Nephron (organoid): ENCODE data around the gene FAM161B.
"Not testable (repeated sequence)": the region's sequence is repeated elsewhere in the genome, so short reads cannot be mapped to it uniquely, and the experiment has no call there.

Experiments used
- H3K27ac Mint-ChIP-seq, 3 experiments: 2 replicates each; pipeline ENCODE4 v1.8.0; 2020; ENCODE audit warnings: mixed read lengths in 3 of 3, mild to moderate bottlenecking in 2 of 3, moderate library complexity in 1 of 3
- H3K27me3 Mint-ChIP-seq: 2 replicates; pipeline ENCODE4 v1.8.0; 2021; ENCODE audit warnings: low read depth, mild to moderate bottlenecking, moderate library complexity, mixed read lengths
- H3K36me3 Mint-ChIP-seq: 2 replicates; pipeline ENCODE4 v1.8.0; 2020; ENCODE audit warnings: low read depth, mixed read lengths
- H3K4me1 Mint-ChIP-seq: 2 replicates; pipeline ENCODE4 v1.8.0; 2020; ENCODE audit warnings: mixed read lengths
- H3K4me3 Mint-ChIP-seq, 3 experiments: 2 replicates each; pipeline ENCODE4 v1.8.0; 2020; ENCODE audit warnings: mild to moderate bottlenecking in 3 of 3, mixed read lengths in 3 of 3, moderate library complexity in 2 of 3
- H3K9me3 Mint-ChIP-seq: 2 replicates; pipeline ENCODE4 v1.8.0; 2020; ENCODE audit warnings: mixed read lengths
- TF ChIP-seq, protein P1 (sequence below), 3 experiments: fragments of 200-600 bp; sonication (generic); IDR thresholded peaks; one replicate each; pipeline ENCODE4 v1.5.0; 2021; ENCODE audit warnings: antibody characterized with exemption in 3 of 3; ENCODE audit not compliant: unreplicated experiment in 3 of 3

Gene FAM161B

DNA sequence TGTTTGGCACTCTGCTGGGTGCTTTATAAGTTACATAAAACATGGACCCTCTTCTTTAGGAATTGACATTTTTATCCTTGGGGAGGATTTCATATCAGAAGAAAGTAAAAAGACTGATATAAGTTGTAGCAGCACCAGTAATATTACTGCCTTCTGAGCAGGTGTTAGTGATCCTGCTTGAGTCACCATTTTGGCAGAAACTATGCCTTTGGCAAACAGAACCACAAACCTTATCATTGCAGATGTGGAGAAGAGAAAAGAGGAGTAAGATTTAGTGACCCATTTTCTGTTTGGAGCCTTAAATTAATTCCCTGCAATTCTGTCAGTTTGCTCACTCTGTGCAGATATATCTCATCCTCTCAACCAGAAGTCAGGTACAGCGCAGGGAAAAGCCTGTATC is 40.2 kb downstream of the FAM161B start:
- H3K27me3 Mint-ChIP-seq = no peaks in the 10 kb centered on the region
- TF ChIP-seq, protein P1, sequence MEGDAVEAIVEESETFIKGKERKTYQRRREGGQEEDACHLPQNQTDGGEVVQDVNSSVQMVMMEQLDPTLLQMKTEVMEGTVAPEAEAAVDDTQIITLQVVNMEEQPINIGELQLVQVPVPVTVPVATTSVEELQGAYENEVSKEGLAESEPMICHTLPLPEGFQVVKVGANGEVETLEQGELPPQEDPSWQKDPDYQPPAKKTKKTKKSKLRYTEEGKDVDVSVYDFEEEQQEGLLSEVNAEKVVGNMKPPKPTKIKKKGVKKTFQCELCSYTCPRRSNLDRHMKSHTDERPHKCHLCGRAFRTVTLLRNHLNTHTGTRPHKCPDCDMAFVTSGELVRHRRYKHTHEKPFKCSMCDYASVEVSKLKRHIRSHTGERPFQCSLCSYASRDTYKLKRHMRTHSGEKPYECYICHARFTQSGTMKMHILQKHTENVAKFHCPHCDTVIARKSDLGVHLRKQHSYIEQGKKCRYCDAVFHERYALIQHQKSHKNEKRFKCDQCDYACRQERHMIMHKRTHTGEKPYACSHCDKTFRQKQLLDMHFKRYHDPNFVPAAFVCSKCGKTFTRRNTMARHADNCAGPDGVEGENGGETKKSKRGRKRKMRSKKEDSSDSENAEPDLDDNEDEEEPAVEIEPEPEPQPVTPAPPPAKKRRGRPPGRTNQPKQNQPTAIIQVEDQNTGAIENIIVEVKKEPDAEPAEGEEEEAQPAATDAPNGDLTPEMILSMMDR (IDR thresholded peaks at IDR 0.05; ENCODE audit: unreplicated experiment in 3 of 3) = no peak
- H3K36me3 Mint-ChIP-seq = peaks cover 83% of the 10 kb centered on the region
- peaks cover 3% of the 10 kb centered on the region for H3K9me3 Mint-ChIP-seq
- no peak overlapping the region for H3K4me3 Mint-ChIP-seq
- peak overlapping the region in 2 of 3 experiments; percentile 7 to 13 for H3K27ac Mint-ChIP-seq
- no peaks in the 10 kb centered on the region for H3K4me1 Mint-ChIP-seq

- Mint-ChIP-seq H3K36me3 (peaks cover 46% of the 10 kb centered on the region), H3K27ac (no peak overlapping the region), H3K4me1 (no peaks in the 10 kb centered on the region), H3K4me3 (no peak overlapping the region), H3K27me3 (no peaks in the 10 kb centered on the region), H3K9me3 (no peaks in the 10 kb centered on the region)
- TF ChIP-seq, protein P1 (IDR thresholded peaks at IDR 0.05; ENCODE audit: unreplicated experiment in 3 of 3) = no peak
Observed at GRCh38 chr14:73903028-73903427, 46.9 kb downstream of the FAM161B start.

DNA sequence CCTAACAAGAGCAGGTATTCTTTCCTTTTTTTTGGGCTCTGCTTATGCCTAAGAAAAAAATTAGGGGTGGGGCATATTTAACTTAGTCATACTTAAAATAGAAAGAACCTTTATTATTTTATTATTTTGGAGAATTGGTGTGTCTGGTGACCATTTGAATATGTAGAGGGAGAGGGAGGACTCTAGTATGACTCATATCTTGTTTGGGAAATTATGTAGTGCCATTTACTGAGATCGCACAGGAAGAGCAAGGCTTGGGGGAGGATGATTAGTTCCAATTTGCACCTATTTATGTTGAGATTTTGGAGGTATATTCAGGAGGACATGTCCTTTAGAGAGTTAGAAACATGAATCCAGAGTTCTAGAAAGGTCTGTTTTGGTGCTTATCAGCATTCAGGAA is 53.4 kb downstream of the FAM161B start:
- no peak overlapping the region for H3K27ac Mint-ChIP-seq
- H3K4me1 Mint-ChIP-seq = no peaks in the 10 kb centered on the region
- H3K27me3 Mint-ChIP-seq = no peaks in the 10 kb centered on the region
- peaks cover 51% of the 10 kb centered on the region for H3K36me3 Mint-ChIP-seq
- H3K9me3 Mint-ChIP-seq = no peaks in the 10 kb centered on the region
- H3K4me3 Mint-ChIP-seq = no peak overlapping the region
- TF ChIP-seq, protein P1 (IDR thresholded peaks at IDR 0.05; ENCODE audit: unreplicated experiment in 3 of 3) = no peak

- H3K27ac Mint-ChIP-seq = no peak overlapping the region
- TF ChIP-seq, protein P1 (IDR thresholded peaks at IDR 0.05; ENCODE audit: unreplicated experiment in 3 of 3) = no peak
- no peaks in the 10 kb centered on the region for H3K4me1 Mint-ChIP-seq
- H3K36me3 Mint-ChIP-seq = peaks cover 51% of the 10 kb centered on the region
- H3K4me3 Mint-ChIP-seq = no peak overlapping the region
- H3K27me3 Mint-ChIP-seq = no peaks in the 10 kb centered on the region
- no peaks in the 10 kb centered on the region for H3K9me3 Mint-ChIP-seq
Observed at GRCh38 chr14:73895939-73896338, 54.0 kb downstream of the FAM161B start.

DNA sequence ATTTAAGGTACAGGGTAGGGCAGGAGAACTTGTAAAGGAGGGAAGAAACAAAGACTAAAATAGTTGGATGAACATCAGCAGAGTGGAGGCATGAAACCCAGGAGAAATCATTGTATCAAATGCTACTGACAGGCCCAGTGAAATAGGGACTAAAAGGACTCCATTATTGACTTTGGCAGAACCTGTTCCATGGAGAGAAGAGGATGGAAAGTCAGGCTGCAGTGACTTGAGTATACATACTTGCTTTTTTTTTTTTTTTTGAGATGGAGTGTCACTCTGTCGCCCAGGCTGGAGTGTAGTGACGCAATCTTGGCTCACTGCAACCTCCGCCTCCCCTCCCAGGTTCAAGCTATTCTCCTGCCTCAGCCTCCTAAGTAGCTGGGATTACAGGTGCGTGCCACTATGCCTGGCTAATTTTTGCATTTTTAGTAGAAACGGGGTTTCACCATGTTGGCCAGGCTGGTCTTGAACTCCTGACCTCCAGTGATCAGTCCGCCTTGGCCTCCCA is 55.7 kb downstream of the FAM161B start:
- not testable (repeated sequence) for H3K9me3 Mint-ChIP-seq, H3K27ac Mint-ChIP-seq, H3K4me1 Mint-ChIP-seq, H3K27me3 Mint-ChIP-seq, H3K4me3 Mint-ChIP-seq
- H3K36me3 Mint-ChIP-seq = peaks cover 42% of the 10 kb centered on the region

DNA sequence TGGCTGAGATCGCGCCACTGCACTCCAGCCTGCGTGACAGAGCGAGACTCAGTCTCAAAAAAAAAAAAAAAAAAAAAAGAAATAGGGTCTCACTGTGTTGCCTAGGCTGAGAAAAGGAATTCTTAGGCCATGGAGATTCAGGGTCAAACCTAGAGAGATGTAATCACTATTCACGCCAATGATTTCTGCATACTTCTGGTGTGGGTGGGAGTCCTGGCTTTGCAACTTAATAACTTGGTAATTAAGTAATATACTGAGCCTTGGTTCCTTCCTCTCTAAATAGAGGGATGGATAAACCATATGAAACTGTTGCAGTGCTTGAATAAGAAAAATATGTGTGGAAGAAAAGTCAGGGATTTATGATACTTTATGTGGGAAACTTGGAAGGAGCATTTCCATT is 60.5 kb downstream of the FAM161B start:
- TF ChIP-seq, protein P1 (IDR thresholded peaks at IDR 0.05; ENCODE audit: unreplicated experiment in 3 of 3) = no peak
- Mint-ChIP-seq H3K27ac (peak overlapping the region in 2 of 3 experiments; percentile 12 to 14), H3K4me1 (peaks cover 44% of the 10 kb centered on the region), H3K36me3 (peaks cover 13% of the 10 kb centered on the region), H3K4me3 (peak overlapping the region in 2 of 3 experiments; percentile 10 to 15), H3K9me3 (no peaks in the 10 kb centered on the region), H3K27me3 (no peaks in the 10 kb centered on the region)
